ENCODE measurements around the gene ETNK2.

- TF ChIP-seq CTCF (IDR thresholded peaks at IDR 0.05) (no peak), POLR2A (IDR thresholded peaks at IDR 0.05) (no peak), POLR2AphosphoS5 (IDR thresholded peaks at IDR 0.05) (no peak)
These were observed 23.3 kb downstream of the ETNK2 start for GRCh38 chr1:204128464-204128963.
